Neuron (in vitro differentiated cells): Measurements from ENCODE around the gene ADD1.

ENCODE experiments used
- H2AFZ ChIP-seq: one replicate; pipeline ENCODE4 v1.6.1; 2013; ENCODE audit warnings: low read depth, mild to moderate bottlenecking, inconsistent platforms, low read length, moderate library complexity
- H3K27me3 ChIP-seq: one replicate; pipeline ENCODE4 v1.6.1; 2013; ENCODE audit warnings: low read length; ENCODE audit not compliant: insufficient read depth
- H3K36me3 ChIP-seq: one replicate; pipeline ENCODE4 v1.6.1; 2013; ENCODE audit warnings: low read length; ENCODE audit not compliant: insufficient read depth
- H3K4me1 ChIP-seq: one replicate; pipeline ENCODE4 v1.6.1; 2013; ENCODE audit warnings: low read length; ENCODE audit not compliant: insufficient read depth
- H3K4me3 ChIP-seq: 2 replicates; pipeline ENCODE4 v1.5.1; 2013; ENCODE audit warnings: mild to moderate bottlenecking, low read length, moderate library complexity
- H3K9me3 ChIP-seq: one replicate; pipeline ENCODE4 v1.6.1; 2013; ENCODE audit warnings: low read length

Gene ADD1

DNA sequence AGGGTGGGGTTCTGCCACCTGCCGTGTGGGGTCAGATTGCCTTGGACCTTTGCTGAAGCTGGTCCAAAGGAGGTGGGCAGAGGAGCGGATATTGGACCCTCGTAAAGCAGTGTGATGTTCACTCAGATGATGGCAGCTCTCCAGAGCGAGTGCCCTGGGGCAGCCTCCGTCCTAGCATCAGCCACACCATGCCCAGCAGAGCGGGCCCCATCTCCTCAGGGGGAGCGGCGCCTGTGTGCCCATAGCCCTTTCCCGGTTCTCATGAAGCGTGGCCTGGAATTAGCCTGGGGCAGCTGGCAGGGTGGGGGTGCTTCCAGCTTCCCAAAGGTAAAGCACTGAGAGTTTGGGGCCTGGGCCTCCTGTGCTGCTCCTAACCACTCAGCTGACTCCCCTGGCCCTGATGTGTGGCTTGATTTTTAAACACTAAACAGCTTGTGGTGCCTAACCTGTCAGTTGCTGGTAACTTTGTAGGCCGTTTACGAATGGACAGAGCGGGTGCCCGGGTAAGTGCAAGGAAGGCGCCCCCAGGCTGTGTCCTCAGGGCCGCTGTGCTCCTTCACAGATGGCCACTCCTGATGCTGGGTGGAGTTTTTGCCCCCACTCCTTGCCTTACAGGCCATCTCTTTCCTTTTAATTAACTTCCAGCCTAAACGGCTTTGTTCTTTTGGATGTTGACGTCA is 83.5 kb downstream of the ADD1 start:
- Histone ChIP-seq H3K4me1 (peaks cover 2% of the 10 kb centered on the region), H3K4me3 (no peak overlapping the region), H3K27me3 (no peaks in the 10 kb centered on the region), H2AFZ (no peak overlapping the region), H3K36me3 (peaks cover 82% of the 10 kb centered on the region), H3K9me3 (no peaks in the 10 kb centered on the region)

DNA sequence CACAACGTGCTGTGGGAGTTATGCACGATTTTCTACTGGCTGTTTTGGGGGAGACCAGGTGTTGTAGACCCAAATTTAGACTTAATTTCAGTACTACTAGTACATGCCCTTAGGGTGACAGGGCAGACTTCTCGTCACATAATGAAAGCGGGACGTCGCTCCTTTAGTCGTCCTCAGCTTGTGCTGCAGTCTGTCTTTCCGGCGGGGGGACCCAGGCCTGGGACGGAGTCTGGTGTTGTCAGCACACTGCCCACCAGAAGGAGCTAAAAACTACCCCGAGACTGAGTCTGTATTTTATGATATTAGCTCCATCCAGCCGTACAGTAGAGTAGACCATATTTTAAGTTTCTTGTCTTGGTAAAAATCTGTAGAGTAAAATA is 84.0 kb downstream of the ADD1 start:
- no peaks in the 10 kb centered on the region for H3K4me1 ChIP-seq
- H3K36me3 ChIP-seq: peaks cover 79% of the 10 kb centered on the region
- H2AFZ ChIP-seq: no peak overlapping the region
- H3K4me3 ChIP-seq: no peak overlapping the region
- no peaks in the 10 kb centered on the region for H3K27me3 ChIP-seq
- H3K9me3 ChIP-seq: no peaks in the 10 kb centered on the region

DNA sequence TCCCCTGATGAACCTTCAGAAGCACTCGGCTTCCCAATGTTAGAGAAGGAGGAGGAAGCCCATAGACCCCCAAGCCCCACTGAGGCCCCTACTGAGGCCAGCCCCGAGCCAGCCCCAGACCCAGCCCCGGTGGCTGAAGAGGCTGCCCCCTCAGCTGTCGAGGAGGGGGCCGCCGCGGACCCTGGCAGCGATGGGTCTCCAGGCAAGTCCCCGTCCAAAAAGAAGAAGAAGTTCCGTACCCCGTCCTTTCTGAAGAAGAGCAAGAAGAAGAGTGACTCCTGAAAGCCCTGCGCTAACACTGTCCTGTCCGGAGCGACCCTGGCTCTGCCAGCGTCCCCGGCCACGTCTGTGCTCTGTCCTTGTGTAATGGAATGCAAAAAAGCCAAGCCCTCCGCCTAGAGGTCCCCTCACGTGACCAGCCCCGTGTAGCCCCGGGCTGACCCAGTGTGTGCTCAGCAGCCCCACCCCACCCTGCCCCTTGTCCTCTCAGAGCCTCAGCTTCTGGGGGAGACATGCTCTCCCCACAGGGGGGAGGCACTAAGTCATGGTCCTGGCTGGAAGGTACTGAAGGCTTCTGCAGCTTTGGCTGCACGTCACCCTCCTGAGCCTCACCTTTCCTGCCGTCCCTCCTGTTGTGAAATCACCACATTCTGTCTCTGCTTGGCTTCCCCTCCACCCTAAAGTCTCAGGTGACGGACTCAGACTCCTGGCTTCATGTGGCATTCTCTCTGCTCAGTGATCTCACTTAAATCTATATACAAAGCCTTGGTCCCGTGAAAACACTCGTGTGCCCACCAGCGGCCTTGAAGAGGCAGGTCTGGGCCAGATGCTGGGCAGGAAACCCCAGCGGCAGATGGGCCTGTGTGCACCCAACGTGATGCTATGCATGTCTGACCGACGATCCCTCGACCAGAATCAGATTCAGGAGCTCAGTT is 84.9 kb downstream of the ADD1 start:
- Histone ChIP-seq H3K27me3 (no peaks in the 10 kb centered on the region), H3K4me3 (no peak overlapping the region), H2AFZ (no peak overlapping the region), H3K4me1 (peaks cover under 1% of the 10 kb centered on the region), H3K36me3 (peaks cover 78% of the 10 kb centered on the region), H3K9me3 (no peaks in the 10 kb centered on the region)

DNA sequence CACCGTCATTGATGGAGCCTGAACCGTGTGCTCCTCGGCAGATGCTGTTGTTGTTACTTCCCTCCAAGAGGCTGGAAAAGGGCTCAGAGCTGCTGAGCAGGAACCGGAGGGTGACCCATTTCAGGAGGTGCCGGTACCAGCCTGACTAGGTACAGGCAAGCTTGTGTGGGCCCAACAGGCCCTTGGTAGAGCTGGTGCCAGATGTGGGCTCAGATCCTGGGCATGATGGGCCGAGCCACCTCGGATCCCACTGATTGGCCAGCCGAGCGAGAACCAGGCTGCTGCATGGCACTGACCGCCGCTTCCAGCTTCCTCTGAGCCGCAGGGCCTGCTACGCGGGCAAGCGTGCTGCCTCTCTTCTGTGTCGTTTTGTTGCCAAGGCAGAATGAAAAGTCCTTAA is 85.8 kb downstream of the ADD1 start:
- Histone ChIP-seq H3K4me1 (peaks cover 3% of the 10 kb centered on the region), H3K4me3 (no peak overlapping the region), H2AFZ (no peak overlapping the region), H3K9me3 (no peaks in the 10 kb centered on the region), H3K36me3 (peaks cover 71% of the 10 kb centered on the region), H3K27me3 (no peaks in the 10 kb centered on the region)

DNA sequence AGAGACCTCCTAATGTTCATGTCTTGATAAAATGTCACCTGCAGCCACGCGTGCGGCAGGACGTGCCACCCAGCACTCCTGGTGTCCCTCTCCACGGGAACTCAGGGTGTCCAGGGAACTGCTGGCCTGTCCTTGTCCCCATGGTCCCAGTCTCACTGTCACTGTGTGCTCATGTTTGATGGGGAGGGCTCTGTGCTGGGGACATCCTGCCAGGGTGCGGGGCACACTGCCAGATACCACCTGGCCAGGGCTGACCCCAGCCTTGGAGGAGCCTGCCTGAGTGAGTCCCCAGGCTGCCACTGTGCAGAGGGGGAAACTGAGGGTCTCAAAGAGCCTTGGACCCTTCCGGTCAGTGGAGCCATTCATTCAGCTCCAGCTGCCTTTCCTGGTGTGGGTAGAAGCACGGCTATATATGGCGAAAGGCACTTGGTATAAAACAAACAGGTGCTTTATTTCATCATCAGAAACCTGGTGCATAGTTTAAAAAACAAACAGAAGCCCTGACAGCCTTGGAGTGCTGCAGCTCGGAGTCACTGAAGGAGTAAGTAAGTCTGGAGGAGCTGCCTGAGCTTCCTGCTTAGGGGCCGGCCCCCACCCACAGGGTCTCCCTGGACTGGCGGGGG is 86.6 kb downstream of the ADD1 start:
- H3K4me3 ChIP-seq: no peak overlapping the region
- H3K36me3 ChIP-seq: peaks cover 63% of the 10 kb centered on the region
- peaks cover 4% of the 10 kb centered on the region for H3K4me1 ChIP-seq
- H3K9me3 ChIP-seq: no peaks in the 10 kb centered on the region
- no peaks in the 10 kb centered on the region for H3K27me3 ChIP-seq
- no peak overlapping the region for H2AFZ ChIP-seq

DNA sequence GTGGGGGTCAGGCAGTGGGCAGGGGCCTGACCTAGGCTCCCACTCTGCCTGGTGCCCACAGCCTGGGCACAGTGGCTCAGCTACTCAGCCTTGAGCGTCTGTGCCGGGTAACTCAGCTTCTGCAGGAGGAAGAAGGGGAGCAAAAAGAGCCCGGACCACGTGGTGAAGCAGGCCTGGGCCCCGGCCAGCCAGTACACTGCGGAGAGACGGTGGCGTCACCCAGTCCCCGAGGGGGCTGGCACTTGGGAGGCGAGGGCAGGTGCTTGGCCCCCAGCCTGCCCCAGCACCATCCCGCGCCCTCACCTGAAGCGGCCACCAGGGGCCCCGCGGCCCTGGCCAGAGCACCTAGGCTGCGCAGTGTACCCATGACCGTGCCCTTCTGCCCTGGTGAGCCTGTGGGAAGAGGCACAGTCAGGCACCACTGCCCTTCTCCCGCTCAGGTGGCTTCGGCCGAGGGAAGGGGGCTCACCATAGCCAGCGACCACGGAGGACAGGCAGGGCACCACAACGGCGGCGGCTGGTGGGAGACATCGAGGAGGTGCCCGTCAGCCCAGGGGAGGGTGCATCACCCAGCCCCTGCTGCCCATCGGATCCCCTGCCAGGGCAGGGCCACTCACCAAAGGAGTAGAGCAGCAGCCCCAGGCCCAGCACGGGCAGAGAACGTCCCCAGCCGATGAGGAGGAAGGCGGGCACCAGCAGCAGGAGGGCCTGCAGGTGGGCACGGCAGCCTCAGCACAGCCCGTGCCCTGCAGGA is 87.3 kb downstream of the ADD1 start:
- no peaks in the 10 kb centered on the region for H3K9me3 ChIP-seq
- H3K36me3 ChIP-seq: peaks cover 57% of the 10 kb centered on the region
- H3K4me3 ChIP-seq: no peak overlapping the region
- no peaks in the 10 kb centered on the region for H3K27me3 ChIP-seq
- H2AFZ ChIP-seq: no peak overlapping the region
- peaks cover 11% of the 10 kb centered on the region for H3K4me1 ChIP-seq

DNA sequence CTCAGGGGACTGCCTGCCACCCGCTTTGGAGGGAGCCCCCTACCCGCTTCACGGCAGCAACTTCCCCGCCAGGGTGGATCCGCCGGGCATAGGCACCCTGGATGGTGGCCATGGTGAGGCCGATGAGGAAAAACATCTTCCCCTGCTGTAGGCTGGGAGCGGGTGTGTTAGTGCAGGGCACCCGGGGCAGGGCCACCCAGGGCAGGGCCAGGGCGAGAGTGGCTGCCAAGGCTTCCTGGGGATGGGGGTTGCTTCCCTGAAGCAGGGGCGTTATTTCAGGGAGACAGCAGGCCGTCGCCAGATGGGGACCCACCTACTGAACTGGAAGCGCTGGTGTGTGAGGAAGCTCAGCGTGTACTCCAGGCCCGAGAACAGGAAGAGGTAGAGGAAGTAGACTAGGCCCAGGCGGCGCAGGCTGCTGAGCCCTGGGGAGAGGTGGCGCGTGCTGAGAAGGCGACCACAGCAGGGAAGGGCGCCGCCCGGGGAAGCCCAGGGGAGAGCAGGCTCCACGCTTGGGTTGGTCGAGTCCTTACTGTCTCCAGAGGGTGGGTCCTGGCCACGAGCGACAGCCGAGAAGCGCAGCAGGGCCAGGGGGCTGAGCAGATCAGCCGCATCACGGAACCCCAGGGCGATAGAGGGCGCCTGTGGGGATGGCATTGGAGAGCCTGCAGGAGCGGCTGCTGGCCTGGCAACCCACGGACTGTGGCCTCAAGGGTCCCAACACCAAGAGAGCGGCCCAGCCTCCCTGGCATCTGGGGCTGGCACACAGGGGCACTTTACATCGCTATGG is 88.1 kb downstream of the ADD1 start:
- Histone ChIP-seq H3K27me3 (no peaks in the 10 kb centered on the region), H2AFZ (no peak overlapping the region), H3K9me3 (no peaks in the 10 kb centered on the region), H3K36me3 (peaks cover 51% of the 10 kb centered on the region), H3K4me3 (no peak overlapping the region), H3K4me1 (peaks cover 15% of the 10 kb centered on the region)

DNA sequence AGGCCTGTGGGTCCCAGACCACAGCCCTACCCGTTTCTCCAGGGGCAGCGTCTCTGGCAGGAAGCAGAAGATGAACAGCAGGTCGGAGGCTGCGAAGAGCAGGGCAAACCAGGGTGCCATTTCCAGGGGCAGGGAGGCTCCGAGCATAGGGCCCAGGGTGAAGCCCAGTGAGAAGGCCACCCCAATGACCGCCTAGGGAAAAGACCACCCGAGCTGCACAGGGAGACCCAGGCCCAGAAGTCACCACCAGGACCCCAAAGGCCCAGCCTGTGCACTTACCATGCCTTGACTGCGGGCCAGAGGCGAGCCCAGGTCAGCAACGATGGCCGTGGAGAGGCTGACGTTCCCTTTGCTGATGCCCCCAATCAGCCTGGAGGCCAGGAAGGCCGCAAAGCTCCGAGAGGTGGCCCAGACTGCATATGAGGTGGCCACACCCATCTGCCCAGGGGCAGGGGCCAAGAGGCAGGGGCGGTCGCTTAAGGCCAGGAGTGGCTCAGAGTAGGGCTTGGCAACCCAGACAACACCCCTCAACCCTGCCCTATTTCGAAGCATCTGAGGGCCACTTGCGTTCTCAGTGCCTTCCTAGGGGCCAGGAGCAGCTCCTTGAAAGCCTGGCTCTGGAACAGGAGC is 88.8 kb downstream of the ADD1 start:
- Histone ChIP-seq H2AFZ (no peak overlapping the region), H3K4me1 (peaks cover 15% of the 10 kb centered on the region), H3K36me3 (peaks cover 51% of the 10 kb centered on the region), H3K27me3 (no peaks in the 10 kb centered on the region), H3K9me3 (no peaks in the 10 kb centered on the region), H3K4me3 (no peak overlapping the region)

DNA sequence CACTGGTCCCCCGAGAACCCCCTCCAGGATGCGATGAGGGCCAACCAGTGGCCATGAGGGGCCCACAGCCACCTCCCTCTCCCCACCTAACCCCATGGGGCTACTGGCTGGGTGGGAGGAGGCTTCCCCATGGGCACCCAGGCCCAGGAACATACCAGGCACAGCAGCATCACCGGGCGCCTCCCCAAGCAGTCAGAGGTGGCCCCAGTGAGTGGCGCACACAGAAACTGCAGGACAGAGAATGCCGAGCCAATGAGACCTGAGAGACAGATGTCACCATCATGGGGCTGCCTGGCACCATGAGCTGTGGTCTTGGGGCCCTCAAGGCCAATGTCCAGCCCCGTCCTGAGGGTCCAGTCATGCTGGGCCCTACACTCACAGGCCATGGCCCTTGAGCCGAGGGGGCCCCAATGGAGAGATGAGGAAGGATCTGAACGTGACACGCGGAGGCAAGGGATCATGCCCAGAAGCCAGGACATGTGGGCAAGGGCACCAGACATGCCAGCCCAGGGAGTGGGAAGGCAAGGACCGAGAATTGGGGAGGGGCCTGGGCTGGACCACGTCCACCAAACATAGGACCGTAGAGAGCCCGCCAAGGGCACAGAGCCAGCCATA is 89.4 kb downstream of the ADD1 start:
- no peaks in the 10 kb centered on the region for H3K27me3 ChIP-seq
- H3K36me3 ChIP-seq: peaks cover 51% of the 10 kb centered on the region
- peak overlapping the region; percentile 61 for H3K4me3 ChIP-seq
- H2AFZ ChIP-seq: no peak overlapping the region
- H3K4me1 ChIP-seq: peaks cover 15% of the 10 kb centered on the region
- no peaks in the 10 kb centered on the region for H3K9me3 ChIP-seq

DNA sequence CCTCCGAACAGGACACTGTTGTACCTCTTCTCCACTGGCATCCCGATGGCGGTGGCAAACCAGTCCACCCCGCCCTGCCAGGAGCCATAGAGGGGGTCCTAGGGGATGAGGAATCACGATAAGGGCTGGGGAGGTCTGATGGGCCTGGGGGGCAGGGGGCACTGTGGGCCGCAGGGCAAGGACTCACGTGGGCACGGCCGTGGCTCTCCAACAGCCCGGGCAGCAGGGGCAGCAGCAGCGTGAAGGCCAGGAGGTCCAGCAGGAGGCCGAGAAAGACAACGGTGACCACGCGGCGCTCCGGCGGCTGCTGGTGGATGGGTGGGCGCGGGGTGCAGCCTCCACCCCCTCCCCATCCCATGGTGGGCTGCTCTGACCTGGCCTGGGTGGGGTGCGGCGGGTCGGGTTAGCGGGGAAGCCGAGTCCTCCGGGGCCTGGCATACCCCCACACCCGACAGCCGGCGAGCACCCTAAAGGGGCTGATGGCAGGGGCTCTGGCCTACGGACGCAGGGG is 90.0 kb downstream of the ADD1 start:
- no peak overlapping the region for H2AFZ ChIP-seq
- no peaks in the 10 kb centered on the region for H3K27me3 ChIP-seq
- H3K4me3 ChIP-seq: peak overlapping the region; percentile 61
- H3K4me1 ChIP-seq: peaks cover 15% of the 10 kb centered on the region
- no peaks in the 10 kb centered on the region for H3K9me3 ChIP-seq
- peaks cover 49% of the 10 kb centered on the region for H3K36me3 ChIP-seq

DNA sequence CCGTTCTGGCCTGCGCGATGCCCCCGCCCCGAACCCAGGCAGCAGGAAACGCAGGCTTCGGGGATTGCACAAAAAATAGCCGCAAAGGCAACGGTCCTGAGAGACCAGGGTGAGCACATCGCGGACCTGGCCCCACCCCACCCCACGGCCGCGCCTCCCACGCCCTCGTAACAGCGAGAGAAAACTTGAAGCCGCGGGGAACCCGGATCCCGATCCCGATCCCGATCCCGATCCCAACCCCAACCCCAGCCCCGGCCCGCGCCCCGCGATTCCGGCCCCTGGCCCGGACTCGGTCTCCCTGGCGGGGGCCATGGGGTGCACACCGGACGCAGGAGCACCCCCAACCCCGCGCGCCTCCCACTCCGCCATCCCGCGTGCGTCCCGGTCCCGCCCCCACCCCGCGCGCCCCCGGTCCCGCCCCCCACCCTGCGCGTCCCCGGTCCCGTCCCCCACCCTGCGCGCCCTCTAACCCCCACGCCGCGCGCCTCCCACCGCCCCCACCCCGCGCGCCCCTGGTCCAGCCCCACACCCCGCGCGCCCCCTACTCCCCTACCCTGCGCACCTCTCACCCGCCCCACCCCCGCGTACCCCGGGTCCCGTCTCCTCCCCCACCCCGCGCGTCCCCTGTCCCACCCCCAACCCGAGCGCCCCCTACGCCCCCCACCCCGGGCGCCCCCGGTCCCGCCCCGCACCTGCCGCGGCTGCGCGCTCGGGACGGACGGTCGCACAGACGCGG is 90.6 kb downstream of the ADD1 start:
- Histone ChIP-seq H3K36me3 (peaks cover 49% of the 10 kb centered on the region), H3K9me3 (no peaks in the 10 kb centered on the region), H3K27me3 (no peaks in the 10 kb centered on the region), H3K4me1 (peaks cover 15% of the 10 kb centered on the region), H2AFZ (no peak overlapping the region), H3K4me3 (peak overlapping the region; percentile 73)
